LNCAP (cell line): Measurements from ENCODE around the gene NUDT15.

ENCODE experiments used
- CTCF ChIP-seq: fragments of 450-650 bp; IDR thresholded peaks from 2 replicates; pipeline ENCODE4 v1.5.1; 2017; ENCODE audit warnings: mild to moderate bottlenecking

The NUDT15 gene

GRCh38 chr13:48043789-48044503, 6.4 kb downstream of the NUDT15 start:
- TF ChIP-seq CTCF: no peak

DNA sequence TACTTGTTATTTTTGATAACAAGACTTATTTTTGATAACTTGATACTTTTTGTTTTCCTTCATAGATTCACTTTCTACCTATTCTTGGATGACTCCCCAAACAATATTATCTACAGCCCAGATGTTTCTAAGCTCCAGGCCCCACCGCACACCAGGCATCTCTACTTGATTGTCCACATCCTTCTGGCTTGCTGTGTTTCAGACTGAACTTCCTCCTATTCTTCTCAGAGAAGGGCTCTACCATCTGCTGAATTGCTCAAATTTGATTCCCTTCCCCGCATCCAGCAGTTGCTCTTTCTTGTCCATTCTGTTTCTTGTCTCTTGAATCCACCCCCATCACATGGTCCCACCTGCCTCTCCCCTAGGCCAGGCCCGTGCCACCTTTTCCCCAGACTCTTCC, 13.0 kb downstream of the NUDT15 start:
- TF ChIP-seq CTCF: no peak

DNA sequence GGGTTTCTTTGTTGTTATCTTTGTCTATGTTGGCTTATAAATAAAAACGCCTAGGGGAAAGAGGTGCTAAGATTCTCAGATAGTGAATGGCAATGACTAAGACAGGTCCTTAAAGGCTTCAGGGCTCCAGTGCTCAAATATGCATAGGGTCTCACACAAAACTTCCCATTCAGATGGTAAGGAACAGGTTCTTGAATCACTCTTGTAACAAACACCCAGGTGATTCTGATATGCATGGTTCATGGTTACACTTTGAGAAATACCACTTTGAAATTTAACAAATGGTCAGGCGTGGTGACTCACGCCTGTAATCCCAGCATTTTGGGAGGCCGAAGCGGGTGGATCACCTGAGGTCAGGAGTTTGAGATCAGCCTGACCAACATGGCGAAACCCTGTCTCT, 17.1 kb downstream of the NUDT15 start:
- no peak for TF ChIP-seq CTCF

DNA sequence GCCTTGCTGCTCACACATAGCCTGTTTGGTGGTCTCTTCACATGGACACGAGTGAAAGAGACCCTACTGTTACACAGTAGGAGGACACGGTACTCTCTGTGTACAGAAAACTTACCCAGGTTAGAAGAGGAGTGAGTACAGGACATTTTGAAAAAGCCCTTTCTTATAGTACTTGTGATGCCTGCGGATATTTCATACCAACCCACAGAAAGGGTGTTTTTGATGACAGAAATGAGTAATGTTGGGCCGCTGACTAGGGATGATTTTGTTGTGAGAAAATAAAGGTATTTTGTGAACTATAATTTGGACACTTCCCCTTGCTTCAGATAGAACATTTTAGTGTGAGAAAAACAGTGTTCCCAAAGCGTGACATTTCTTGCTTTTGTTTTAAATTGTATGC, 18.2 kb downstream of the NUDT15 start:
- no peak for TF ChIP-seq CTCF

DNA sequence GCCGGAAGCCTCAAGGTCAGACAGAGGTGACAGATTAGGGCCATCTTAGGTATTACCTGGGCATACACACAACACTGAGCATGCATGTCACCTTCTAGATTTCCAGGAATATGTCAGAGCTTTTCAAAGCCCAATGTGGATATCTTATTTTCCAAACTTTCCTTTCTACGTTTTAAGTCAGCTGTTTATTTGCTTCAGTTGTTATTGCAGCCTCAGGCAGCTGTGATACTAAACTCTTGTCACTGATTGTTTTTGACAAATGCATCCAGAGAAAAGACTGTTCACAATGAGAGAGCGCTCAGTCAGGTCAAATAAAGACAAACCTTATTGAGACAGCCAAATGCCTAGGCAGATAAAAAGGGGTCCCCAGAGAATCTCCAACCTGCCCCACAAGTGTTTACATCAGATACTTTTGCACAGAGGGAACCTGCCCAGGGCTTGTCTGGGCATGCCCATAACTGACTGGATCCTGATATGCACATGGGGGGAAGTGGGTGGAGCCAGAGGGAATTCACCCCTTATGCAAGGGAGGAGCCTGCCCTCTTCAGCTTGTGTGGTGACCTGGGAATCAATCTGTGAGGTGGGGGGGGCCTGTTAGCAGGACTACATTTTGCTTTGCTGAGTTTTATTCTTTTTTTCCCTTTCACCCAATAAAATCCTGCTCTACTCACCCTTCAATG, 28.9 kb downstream of the NUDT15 start:
- TF ChIP-seq CTCF: no peak

DNA sequence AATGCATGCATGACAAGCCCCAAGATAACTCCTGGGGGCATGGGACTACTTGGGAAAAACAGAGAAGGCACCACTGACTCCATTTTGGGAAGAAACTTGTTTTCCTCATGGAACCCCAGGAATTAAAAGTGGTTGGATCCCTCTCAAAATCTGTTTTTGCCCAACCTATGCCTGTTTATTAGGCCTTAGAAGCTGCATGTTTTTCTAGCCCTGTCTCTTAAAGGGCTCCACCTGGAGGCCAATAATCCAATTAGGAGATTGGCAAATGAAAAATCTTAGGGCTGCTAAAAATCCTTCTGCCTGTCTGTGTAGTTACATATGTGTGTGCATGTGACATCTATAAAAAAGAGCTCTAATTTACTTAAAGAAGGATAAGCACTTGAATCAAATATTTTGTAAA, 30.5 kb downstream of the NUDT15 start:
- no peak for TF ChIP-seq CTCF

GRCh38 chr13:48068952-48069351, 31.4 kb downstream of the NUDT15 start:
- no peak for TF ChIP-seq CTCF
